HG02763 (cell line): ENCODE results near the gene PACC1.

ENCODE experiments used
- ATAC-seq: cut with Tn5 transposase; IDR thresholded peaks from one replicate; pipeline ENCODE4 v1.9.1; 2021; ENCODE audit warnings: mild to moderate bottlenecking, moderate library complexity; ENCODE audit not compliant: unreplicated experiment

PACC1 gene

DNA sequence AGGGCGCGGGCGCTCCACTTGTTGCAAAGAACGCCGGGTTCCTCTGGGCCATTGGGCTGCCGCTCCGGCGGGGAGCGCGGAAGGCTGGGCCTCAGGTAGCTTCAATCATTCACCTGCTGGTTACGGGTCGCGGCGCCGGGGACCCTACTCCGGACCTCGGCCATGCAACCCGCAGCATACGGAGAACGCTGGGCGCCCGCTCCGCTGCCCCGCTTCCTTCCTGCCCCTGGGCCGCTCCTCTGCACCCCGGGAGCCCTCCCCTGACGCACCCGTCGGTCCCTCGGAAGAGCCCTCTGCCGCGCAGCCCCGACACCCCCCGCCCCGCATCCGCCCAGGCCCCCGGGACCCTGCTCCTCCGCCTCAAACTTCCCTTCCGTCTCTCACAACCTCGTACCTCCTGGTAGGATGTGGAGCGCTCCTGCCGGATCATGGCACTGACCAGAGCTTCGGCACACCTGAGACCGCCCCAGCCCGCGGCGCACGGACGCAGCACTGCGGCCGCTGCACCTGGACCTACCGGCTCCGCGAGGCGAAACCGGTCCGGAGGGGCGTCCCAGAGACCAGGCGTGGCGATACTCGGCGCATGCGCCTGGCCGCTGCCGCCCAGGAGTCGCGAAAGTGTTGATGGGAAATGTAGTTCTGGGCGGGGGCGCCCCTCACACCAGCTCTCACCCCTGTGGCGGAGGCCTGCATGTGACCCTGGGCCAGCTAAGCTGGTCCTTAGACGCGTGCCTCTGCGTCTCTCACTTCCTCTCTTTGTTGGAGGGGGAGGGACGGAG, at the start of gene PACC1:
Gene PACC1, minus strand, starts transcription at position 559 of the 779 bp plus-strand sequence. Its CDS starts 129 bp downstream, at position 430.
- ATAC-seq = peak; percentile 96

DNA sequence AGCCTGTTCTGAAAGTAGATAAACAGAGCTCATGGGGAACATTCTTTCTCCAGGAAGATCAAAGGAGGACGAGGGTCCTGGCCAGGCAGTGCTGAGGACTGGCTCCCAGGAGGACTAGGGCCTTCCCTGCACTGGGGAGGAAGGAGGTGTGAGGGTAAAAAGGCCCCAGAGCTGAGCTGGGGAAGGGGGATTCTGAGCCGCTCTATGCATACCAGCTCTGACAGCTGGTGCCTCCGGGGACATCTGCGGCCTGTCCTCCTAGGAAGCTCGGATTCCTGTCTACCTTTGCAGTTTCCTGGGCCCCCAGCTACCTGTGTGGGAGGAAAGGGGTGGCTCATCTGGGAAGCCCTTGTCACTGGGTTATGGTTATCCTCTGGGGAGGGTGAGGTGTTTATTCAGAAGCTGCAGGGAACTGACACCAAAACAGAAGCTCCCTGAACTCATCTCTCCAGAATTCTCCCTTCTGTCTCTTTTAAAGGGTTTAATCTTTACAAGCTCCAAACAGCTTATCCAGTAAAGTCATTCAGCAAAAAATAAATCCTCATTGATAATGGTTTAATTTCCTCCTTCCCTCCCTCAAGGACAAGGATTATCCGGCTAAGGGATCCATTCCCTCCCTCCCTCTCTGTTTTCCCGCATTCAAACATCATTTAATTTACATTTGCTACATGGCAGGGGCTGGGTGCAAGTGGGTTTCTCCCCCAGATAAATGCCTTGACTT, 49.0 kb upstream of the PACC1 start:
- ATAC-seq = no peak

DNA sequence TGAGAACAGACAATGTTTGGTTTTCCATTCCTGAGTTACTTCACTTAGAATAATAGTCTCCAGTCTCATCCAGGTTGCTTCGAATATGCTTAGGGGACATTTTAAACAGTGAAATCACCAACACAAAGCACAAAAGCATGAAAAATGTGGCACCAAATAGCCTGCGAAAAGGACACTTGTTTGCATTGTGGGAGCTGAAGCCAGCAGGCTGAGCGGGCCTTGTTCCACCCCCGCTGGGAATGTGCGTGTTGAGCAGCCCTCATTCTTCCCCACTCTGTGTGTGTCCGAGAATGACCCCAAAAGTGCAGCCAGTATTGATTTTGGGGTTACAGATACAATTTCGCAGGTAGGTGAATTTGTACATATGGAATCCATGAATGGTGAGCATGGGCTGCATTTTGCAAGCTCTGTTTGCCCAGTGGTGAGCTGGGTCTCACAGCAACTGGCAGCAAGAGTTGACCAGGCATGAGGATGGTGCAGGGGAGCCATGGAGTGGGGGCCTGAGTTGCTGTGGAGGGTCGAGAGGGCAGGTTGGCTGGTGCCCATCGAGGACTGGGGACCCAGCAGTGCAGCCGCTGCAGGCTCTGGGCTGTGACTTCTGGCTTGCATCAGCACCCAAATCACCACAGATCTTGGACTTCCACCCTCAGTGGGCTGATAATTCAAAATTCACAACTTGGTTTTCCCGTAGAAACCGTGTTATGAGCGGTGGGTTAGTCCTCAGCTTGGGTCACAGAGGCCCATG, 47.4 kb upstream of the PACC1 start:
- no peak for ATAC-seq

DNA sequence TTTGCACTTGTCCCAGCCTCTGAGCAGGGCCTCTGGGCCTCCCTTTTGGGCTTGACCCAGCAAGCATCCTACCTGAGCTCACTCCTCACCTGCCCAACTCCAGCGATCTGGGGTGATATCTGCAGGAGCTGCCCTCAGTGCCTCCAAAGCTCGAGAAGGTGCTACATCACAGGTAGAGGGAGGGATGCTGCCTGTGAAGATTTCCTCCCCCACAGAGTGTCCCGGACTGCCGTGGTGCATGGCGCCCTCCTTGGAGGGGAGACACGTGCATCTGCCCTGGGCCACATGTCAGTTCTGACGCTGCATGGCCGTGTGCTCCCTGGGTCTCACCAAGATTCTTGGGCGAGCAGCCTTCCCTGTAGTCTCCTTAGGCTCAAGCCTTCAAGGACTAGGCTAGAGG, 45.7 kb upstream of the PACC1 start:
- no peak for ATAC-seq

DNA sequence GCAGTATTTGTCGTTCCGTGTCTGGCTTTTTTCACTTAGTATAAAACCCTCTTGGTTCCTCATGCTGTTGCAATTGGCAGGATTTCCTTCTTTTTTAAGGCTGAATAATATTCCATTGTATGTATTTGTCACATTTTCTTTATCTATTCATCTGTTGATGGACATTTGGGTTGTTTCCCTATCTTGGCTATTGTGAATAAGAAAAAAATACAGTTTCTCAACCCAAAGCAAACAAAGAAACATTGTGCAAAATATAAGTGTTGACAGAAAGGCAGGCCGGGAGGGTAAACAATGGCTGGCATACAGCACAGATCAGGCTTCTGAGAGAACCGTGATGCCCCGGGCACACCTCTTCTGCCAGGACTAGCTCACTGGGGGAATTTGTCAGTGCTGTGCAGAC, 45.0 kb upstream of the PACC1 start:
- no peak for ATAC-seq

DNA sequence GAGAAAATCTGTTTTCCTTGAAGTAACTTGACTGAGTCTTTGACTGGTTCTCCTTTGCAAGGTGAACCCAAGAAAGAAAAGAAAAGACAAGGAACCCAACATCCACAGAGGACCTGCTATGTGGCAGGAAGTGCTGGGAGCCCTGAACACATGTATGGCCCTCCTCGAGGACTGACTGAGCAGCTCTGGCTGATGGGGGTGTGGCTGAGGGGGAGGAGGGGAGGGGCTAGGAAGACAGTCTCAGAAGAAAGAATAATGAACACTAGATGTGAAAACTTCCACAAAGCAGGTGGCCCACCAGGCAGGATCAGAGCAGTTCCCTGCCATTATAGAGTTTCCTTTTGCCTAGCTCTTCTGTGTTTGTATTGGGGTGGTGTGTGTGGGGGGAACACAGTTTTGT, 44.1 kb upstream of the PACC1 start:
- no peak for ATAC-seq

DNA sequence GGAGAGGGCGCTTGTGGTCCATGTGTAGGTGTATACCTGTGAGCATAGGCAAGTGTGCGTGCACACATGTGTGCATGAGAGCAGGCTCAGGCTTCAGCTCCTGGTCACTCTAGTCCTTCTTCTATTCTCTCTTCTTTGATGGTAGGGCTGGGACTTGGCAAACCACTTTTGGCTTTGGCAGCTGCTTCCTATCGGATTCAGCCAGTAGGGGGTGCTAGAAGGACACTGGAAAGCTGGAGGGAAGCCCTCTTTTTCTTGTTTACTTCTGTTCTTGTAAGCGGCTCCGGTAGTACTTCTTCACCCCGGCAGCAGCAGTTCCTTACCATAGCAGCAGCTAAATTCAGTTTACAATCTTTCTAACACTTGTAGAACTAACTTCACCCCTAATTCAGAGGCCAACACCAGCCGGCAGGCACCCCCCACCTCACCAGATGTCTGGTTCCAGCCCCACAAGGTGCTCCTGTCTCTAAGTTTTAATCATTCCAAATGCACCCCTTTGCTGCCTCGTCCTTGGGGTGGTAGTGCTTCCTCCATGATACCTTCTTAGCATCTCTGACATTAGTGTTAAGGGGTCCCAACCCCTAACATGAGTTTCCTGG, 43.2 kb upstream of the PACC1 start:
- ATAC-seq = no peak

DNA sequence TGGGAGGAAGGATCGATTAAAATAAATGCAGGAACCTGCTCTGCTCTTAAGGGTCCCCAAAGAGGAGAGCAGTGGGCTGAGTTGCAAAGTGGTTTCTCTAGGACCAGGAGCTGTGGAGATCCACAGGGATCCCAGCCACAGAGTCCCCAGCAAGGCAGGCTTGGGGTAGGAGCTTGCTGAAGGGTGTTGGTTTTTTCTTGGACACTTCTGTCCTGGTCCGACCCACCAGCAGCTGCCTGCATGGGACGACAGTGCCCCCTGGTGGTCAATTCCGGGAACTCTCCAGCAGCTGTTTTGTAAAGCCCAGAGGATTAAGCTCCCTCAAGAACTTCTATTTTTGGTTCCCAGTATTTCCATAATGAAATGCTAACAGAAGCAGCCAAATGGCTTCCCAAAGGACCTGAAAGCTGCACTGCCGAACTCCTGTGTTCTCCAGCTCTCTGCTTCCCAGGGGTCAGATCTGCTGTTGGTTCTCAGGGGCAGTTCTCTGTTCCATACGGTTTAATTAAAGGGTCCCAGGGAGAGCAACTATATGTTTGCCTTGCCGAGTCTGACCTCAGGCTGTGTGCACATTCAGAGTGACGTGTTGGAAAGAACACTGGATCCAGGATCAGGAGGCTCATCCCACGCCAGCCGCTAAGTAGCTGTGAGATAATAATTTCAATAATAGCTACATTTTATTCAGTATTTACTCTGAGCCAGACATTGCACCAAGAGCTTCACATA, 41.3 kb upstream of the PACC1 start:
- ATAC-seq = peak; percentile 48

DNA sequence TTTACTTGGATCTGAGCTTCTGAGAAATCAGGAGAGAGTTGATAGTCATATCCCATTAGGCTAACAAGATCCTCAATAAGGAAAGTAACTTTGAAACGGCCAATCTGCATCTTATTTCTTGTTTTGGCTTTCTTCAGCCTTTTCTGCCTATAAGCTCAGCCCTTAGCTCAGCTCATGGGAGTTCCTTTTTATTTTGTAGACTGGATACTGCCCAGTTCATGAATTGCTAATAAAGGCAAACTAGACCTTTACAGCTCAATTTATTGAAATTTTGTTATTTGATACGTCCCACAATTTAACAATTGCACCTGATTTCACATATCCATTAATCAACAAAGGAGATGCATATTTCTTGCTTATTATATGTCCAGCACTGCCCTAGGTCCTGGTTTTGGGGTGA, 40.7 kb upstream of the PACC1 start:
- ATAC-seq = no peak

DNA sequence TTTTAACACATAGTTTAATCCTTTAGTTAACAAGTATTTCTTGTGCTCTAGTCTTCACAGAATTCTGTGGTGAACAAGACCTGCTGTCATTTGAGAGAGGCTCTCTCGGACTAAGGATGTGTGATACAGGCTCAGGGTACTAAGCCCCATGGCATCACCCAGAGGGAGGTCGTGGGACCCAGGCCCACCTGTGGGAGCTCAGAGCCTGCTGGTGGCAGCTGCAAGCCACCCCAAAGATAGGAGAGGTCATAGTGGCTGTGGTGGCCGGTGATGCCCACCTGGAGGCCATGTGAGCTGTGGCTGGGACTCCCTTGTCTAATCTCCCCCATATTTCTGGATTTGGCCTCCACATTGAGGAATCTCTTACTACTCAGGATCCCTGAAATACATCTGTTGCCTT, 40.1 kb upstream of the PACC1 start:
- ATAC-seq = no peak

DNA sequence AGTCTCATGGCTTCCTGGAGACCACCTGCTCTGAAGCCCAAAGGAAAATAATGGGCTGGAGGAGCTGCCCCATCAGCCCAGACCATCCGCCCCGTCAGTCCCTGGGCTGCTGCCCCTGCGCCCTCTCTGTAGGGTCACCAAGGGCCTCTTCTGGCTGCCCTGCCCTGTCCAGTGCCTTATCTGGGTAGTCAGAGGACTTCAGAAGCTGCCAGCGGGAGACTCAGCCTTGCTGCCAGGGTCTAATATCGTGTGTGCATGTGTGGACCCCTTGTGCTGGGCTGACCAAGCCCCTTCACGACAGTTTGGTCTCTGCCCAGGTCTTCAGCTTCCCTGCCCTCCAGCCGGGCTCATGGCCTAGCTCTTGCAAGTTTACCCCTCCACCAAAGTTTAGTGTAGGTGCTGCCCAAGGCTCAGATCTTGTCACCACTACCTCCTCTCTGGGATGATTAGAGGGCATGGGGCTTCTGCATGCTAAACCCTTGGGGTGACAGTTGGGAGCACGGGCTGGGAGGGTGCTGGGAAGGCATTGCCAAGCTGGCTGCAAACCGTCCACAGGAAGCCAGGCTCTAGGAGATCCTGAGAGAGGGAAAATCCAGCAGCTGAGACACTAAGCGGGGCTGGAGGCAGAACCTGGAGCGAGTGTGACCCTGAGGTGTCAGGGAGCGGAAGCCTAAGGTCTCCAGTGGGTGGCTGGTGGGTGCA, 38.6 kb upstream of the PACC1 start:
- ATAC-seq = no peak

DNA sequence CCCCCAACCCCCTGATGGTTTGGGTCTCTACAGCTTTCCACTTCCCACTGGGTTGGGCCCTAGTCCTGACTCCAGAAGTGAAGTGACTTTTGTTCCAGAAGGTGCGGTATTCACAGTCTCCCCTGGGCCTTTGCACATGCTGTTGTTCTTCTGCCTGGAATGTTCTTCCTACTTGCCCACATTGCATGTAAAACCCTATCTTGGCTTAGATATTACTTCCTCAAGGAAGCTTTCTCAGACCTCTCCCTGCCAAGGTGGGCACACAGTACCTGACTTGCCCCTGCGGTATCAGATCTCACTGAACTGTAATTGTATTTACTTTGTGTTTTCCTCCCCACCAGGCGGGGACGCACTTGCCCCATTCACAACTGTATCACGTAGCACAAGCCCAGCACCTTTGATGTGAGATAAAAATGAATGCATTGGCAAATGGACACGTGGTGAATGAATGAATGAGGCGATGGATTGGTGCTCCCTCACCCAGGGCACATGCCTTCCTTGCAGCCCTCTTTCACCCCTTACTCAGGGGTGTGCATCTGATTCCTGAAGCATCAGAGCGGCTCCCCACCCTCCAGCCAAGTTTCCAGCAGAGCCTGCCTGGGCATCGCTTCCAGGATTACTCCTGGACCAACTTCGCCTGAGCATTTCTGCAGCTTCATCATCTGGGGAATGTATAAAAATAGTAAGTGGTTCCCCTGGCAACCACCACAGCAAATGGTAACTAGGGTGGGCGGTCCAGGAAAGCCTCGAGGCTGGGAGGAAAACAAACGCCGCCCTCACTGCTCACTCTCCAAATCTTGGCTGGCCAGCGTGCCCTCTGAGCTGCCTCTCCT, 37.9 kb upstream of the PACC1 start:
- ATAC-seq = no peak

DNA sequence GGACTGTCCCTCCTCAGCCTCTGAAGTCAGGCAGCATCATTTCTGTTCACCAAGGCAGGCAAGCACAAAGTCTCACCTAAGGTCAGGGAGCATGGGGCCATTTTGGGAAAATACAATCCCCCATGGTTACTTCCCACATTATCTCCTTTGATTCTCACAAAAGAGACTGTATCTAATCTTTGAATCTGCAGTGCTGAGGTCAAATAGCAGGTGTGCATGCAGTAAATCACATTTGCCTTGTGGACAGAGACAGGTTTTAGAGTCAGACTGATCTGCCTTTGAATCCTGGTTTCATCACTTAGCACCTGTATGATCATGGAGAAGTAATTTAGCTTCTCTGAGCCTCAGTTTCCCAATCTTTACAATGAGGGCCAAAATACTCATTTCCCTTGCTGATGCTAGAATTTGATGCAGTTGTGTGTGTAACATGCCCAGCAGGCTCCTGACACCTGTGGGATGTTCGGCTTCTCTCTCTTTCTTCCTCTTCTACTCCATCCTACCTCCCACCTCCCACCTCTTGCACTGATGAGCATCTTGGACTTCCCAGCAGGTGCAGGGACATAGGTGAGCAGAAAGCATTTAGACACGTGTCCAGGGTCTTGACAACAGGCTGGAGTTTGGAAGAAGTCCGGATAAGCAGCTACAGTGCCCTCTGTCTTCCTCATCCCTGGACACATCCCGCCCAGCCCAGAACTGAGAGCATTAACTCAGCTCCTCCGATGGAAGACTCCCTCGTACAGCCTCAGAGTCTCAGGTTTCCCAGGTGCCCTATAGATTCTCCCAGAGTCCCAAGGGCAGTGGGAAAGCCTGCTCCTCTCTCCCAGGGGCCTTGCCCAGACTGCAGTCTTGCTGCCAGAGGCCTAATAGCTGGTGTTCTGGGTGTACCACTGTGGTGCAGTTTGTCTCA, 37.0 kb upstream of the PACC1 start:
- ATAC-seq = no peak

DNA sequence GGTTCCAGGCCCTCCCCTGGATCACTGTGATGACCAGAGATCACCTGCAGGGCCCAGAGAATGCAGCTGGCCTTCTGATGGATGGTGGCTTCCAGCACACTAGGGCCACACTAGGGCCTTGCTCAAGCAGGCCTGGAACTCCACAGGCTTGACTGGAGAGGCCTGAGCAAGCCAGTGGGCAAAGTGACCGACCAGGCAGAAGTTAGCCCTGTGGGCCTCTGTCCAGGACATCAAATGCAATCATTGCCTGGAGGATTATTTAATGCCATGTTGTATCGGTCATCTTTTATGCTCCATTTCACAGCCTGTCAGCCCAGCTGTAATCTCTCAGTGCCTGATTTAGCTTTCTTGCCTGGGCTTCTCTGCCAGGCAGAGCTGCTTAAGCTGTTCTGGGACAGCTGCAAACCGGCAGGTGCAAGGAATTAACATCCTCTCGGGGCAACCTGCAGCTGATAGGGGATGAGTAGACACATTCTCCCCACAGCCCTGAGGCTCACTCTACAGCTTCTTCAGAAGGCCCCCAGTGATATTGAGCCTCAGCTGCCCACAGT, 35.7 kb upstream of the PACC1 start:
- no peak for ATAC-seq

DNA sequence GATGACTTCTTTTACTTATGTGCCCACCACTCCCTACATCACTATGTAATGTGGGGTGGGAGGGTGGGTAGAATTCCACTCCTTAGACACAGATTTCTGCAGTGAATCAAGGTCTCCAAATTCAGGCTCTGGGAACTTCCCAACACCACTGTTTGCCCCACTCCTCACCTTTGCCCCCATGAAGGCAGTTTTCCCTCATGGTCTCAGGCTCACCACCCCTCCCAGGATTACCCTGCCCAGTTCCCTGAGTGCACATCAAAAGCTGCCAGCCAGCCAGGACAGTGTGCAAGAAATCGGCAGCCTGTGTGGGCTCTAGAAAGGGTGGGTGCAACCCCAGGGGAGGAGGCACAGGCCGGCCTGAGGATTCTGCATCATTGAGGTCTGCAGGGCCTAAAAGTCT, 32.8 kb upstream of the PACC1 start:
- no peak for ATAC-seq

DNA sequence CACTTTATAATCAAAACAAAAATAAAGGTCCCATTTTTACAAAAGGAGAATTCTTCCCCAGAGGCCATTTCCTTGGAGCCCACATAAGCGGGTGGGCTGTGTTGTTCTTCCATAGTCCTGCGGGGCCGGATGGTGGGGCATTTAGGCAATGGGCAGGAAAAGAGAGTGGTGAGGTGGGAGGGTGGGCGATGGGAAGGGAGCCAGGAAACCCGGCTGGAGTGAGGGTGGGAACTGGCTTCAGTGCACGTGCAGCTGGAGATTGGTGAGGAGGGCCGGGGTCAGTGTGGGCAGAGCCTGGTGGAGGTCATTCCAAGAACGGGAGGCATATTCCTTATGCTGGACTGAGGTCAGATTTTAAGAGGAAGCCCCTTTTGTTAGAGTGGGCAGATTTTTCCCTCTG, 31.6 kb upstream of the PACC1 start:
- ATAC-seq = no peak

DNA sequence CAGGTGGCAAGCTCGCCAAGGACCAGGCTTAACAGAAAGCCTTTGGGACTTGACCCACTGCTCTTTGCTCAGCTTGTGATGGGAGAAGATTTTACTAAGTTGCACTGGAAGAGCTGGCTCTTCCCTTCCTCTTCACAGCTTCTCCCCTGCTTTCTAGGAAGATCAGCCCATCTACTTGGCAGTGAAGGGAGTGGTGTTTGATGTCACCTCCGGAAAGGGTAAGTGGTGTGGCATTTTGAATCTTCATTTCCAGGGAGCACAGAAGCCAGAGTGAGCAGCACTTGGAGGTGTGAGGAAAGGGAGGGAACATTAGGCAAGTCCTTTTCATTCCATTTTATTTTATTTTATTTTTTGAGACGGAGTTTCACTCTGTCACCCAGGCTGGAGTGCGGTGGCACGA, 27.7 kb upstream of the PACC1 start:
- ATAC-seq = no peak

DNA sequence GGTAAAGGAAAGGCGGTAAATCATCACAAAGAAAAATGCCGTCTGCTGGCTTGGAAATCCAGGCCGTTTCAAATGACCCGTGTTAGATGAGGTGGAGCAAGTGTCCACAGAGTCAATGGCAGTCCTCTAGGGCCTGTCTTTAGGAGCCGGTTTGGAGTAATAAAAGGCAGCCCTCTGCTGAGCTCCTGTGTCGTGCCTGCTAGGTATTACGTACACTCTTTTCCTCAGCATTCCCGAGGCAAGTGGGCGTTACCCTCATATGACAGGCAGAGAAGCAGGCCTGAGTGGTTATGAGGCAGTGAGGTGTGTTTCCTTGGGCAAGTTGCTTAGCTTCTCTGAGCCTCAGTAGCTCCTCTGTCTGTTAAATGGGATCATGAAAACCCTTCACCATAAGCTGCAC, 25.7 kb upstream of the PACC1 start:
- no peak for ATAC-seq
